KOPT-K1 (cell line): ENCODE results near the gene CCDC12.

Experiments
- H3K27ac ChIP-seq: fragments of 200-600 bp; sonication (generic); 2 replicates; pipeline ENCODE4 v1.5.1; 2016; ENCODE audit warnings: antibody characterized with exemption, mild to moderate bottlenecking, low read depth, low read length; ENCODE audit not compliant: poor library complexity, severe bottlenecking
- H3K36me3 ChIP-seq: fragments of 200-600 bp; sonication (generic); 2 replicates; pipeline ENCODE4 v1.5.1; 2017; ENCODE audit warnings: antibody characterized with exemption, mild to moderate bottlenecking, low read length, moderate library complexity; ENCODE audit not compliant: insufficient read depth
- H3K9me3 ChIP-seq: fragments of 200-600 bp; sonication (generic); 2 replicates; pipeline ENCODE4 v1.5.1; 2017; ENCODE audit warnings: antibody characterized with exemption, low read length, mild to moderate bottlenecking; ENCODE audit not compliant: insufficient read depth, poor library complexity, severe bottlenecking

The CCDC12 gene

GRCh38 chr3:46881596-46882376, 94.8 kb downstream of the CCDC12 start:
- Histone ChIP-seq H3K9me3 (no peaks in the 10 kb centered on the region), H3K36me3 (no peaks in the 10 kb centered on the region), H3K27ac (no peak overlapping the region)

DNA sequence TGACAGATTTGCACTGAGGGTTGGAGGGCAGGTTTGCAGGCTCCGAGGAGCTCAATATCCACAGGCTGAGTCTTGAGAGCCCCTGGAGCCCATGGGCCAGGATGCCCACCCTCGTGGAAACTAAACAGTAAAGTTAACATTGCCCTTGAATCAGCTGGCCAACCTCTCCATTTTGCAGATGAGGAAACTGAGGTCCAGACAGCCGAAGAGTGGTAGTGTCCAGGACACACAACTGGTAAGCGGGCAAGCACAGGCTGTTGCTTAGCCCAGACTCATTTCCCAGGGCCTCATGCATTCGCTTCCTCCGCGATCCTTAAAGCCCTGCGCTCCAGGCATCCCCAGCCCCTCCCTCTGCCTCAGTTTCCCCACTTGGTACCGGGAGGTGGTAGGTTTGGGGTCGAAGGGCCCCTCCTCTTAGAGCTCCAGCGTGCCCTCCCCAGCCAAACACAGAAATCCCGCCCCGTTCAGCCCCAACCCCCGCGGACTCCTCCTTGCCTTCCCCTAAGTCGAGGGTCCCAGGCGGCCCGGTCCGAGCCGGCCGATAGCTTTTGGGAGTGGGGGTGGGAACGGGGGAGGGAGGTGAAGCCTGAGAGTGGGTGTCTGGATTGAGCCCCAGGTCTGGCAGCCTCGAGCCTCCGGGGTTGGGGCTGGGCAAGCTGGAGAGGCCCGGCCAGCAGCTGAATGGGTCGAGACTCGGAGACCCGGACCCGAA, 95.5 kb downstream of the CCDC12 start:
- no peaks in the 10 kb centered on the region for H3K9me3 ChIP-seq
- H3K36me3 ChIP-seq, result no peaks in the 10 kb centered on the region

GRCh38 chr3:46878781-46879436, 97.6 kb downstream of the CCDC12 start:
- Histone ChIP-seq H3K36me3 (no peaks in the 10 kb centered on the region), H3K9me3 (no peaks in the 10 kb centered on the region), H3K27ac (no peak overlapping the region)

More for the DNA sequence above, 95.5 kb downstream of the CCDC12 start:
- H3K27ac ChIP-seq, result no peak overlapping the region

DNA sequence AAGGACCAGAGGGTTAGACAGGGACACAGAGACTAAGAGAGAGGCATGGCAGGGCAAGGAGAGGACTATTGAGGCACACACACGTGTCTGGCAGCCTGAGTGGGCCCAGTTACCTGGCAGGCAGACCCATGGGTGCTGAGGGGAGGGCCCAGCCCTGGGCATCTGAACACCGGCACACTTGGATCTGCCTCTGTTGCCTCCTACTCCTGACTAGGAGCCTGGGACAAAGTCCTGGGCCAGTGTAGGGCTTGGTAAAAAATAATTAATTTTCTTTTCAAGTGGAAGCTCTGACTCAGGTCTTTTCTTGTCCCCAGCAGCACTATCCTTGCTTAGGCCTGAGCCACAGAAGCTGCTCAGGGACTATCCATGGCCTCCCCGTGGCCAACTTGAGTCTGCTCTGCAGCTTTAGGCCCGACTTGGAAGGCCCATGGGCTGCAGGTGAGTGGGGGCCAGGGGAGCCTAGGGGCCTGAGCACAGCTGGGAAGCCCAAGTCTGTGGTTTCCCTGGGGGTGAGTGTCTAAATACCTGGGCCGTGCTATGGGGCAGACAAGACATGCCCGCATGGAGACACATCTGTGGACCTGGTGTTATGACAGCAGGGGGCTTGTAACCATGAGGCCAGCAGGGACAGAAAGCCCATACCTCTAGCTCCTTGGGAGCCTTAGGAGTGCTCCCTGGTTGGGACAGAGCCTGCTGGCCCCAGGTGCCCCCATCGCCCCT, 99.0 kb downstream of the CCDC12 start, which contains the start of gene PTH1R:
PTH1R (plus strand) TSS at position 316 of the 720 bp plus-strand sequence. CDS start 5,839 bp downstream, outside the sequence.
- Histone ChIP-seq H3K27ac (no peak within 1 kb of the TSS), H3K9me3 (no peaks in the 10 kb centered on the region), H3K36me3 (no peaks in the 10 kb centered on the region)

- no peaks in the 10 kb centered on the region for H3K36me3 ChIP-seq
These were observed 99.9 kb downstream of the CCDC12 start for GRCh38 chr3:46876313-46877300.

GRCh38 chr3:46875560-46875959, 101.0 kb downstream of the CCDC12 start:
- H3K27ac ChIP-seq, result no peak overlapping the region
- no peaks in the 10 kb centered on the region for H3K36me3 ChIP-seq
- no peaks in the 10 kb centered on the region for H3K9me3 ChIP-seq

More at GRCh38 chr3:46876313-46877300, 99.9 kb downstream of the CCDC12 start:
- Histone ChIP-seq H3K27ac (no peak overlapping the region), H3K9me3 (no peaks in the 10 kb centered on the region)

DNA sequence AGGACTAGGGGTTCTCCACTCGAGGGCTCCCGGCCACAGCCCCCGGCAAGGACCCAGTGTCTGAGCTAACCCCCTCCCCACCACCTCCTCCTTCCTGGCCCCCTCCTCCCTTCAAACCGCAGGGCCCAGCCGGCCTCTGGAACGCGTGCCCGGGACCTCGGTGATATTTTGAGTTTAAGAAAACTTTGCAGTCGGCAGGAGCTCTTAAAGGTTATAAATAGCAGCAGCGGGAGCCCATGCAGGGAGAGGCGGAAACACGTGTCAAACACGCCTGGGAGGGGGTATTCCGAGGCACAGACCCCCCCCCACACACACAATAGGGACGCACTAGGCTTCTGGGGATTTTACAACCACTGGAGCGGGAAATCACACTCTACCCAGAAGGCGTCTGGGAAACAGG, 102.1 kb downstream of the CCDC12 start:
- Histone ChIP-seq H3K9me3 (no peaks in the 10 kb centered on the region), H3K27ac (no peak overlapping the region), H3K36me3 (no peaks in the 10 kb centered on the region)

DNA sequence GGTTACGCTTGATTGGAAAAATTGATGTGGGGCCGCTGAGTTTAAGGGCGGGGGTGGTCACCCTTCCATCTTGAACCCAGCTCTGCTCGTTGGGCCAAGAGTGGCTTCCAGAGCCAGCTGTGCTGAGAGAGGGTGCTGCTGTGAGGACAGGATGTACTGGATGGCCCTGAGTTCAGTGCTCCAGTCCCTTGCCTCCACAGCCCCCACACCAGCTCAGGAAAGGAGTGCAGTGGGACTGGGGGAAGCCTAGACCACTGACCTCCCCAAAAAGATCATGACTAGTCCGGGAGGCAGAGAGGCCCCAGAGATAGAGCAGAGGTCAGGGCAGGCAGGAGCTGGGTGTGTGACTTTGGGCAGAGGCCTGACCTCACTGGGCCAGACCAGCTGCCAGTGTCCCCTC, 103.0 kb downstream of the CCDC12 start:
- Histone ChIP-seq H3K36me3 (no peaks in the 10 kb centered on the region), H3K27ac (no peak overlapping the region), H3K9me3 (no peaks in the 10 kb centered on the region)
